Spleen (tissue), 7 donors: ENCODE results near the gene ZNF18.

Source experiments
- CTCF ChIP-seq, 11 experiments: fragments of 200-600 bp in 7 of 11; fragments of 450-650 bp in 4 of 11; sonication (generic) in 4 of 11; IDR thresholded peaks in 8 of 11; conservative IDR thresholded peaks in 3 of 11; 1 replicate in 7 of 11; 2 replicates in 4 of 11; pipeline versions ENCODE4 v1.4.0 to v1.8.0; 2016 to 2021; ENCODE audit warnings: antibody characterized with exemption in 11 of 11, inconsistent platforms in 4 of 11, mild to moderate bottlenecking in 1 of 11
- POLR2A ChIP-seq, 3 donors: fragments of 450-650 bp; IDR thresholded peaks; one replicate each; pipeline ENCODE4 v1.5.1; 2017; ENCODE audit warnings: antibody characterized with exemption in 3 of 3, mild to moderate bottlenecking in 1 of 3
- POLR2AphosphoS5 ChIP-seq, 3 donors: sonication (generic); formaldehyde crosslinking; IDR thresholded peaks; one replicate each; pipeline ENCODE4 v1.5.1; 2017; ENCODE audit warnings: antibody characterized with exemption in 3 of 3
- donor health status: DM: no; HTN: no; CAD: no; lungs with moderate emphysema.
- donor health status: DM: no; HTN: no; CAD: no.
- donor health status: DM: no; HTN: no; CAD: no.

DNA sequence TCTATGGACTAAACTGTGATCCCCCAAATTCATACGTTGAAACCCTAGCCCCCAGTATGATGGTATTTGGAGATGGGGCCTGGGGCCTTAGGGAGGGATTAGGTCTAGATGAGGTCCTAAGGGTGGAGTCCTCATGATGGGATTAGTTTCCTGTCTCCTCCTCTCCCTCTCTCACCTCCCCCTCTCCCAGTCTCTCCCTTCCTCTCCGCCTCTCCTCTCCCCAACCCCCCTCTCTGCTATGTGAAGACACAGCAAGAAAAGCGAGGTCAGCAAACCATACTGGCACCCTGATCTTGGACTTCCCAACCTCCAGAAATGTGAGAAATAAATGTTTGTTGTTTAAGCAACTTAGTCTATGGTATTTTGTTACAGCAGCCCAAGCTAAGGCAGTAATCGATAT is 15.4 kb downstream of the ZNF18 start:
- TF ChIP-seq POLR2A (IDR thresholded peaks at IDR 0.05): no peak
- no peak for TF ChIP-seq POLR2AphosphoS5 (IDR thresholded peaks at IDR 0.05)
- TF ChIP-seq CTCF (IDR thresholded peaks at IDR 0.05 in 8 of 11, conservative IDR thresholded peaks at IDR 0.05 in 3 of 11): no peak
